Erythroblast (primary cell): ENCODE results near the gene PIGL.
"Not testable (repeated sequence)": the region's sequence is repeated elsewhere in the genome, so short reads cannot be mapped to it uniquely, and the experiment has no call there.

Experiments
- GATA1 ChIP-seq: IDR thresholded peaks from 2 replicates; pipeline ENCODE4 v1.6.1; 2011; ENCODE audit warnings: low read depth, mild to moderate bottlenecking, control low read depth, low read length, moderate library complexity
- POLR2A ChIP-seq: IDR thresholded peaks from 2 replicates; pipeline ENCODE4 v1.6.1; 2011; ENCODE audit warnings: mild to moderate bottlenecking, low read length

GRCh38 chr17:16204763-16205162 lies 12.2 kb upstream of the PIGL start:
- not testable (repeated sequence) for TF ChIP-seq POLR2A, GATA1
